ENCODE data around the gene OR6S1. TPM values are rescaled to one million over a fixed set of nuclear protein-coding genes. Genes with fewer than 3 reads are reported as not detected.

Gene OR6S1, protein sequence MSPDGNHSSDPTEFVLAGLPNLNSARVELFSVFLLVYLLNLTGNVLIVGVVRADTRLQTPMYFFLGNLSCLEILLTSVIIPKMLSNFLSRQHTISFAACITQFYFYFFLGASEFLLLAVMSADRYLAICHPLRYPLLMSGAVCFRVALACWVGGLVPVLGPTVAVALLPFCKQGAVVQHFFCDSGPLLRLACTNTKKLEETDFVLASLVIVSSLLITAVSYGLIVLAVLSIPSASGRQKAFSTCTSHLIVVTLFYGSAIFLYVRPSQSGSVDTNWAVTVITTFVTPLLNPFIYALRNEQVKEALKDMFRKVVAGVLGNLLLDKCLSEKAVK
- not detected for total RNA-seq

DNA sequence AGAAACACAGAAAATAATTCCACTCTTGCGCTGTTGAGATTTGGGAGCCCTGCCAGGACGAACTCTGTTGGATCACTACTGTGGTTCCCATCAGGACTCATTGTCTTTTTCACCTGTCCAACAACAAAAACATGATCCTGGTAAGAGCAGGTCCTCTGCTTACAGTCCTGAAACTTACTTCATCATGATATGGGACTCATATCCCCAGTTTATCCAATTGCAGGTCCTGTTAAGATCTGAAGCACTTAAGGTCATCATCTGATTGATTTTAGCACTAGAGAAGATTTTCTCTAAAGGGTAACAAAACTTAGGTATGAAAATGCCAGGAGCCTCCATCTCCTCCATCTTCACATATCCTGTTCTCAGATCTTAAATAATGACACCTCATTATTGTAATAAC is at the start of gene OR6S1:
Gene OR6S1, minus strand, starts transcription at position 101 of the 400 bp plus-strand sequence. Its CDS starts 0 bp downstream, at position 101.
- Mint-ChIP-seq H3K27ac (no peak within 1 kb of the TSS), H3K9me3 (no peaks in the 10 kb centered on the region), H3K4me1 (ENCODE audit: low read depth in 2 of 2) (no peaks in the 10 kb centered on the region), H3K27me3 (peaks cover 15 to 32% of the 10 kb centered on the region in 2 donors), H3K4me3 (no peak within 1 kb of the TSS), H3K36me3 (no peaks in the 10 kb centered on the region)
- ATAC-seq (no peak), DNase-seq (ENCODE audit: low spot score) (no peak)

DNA sequence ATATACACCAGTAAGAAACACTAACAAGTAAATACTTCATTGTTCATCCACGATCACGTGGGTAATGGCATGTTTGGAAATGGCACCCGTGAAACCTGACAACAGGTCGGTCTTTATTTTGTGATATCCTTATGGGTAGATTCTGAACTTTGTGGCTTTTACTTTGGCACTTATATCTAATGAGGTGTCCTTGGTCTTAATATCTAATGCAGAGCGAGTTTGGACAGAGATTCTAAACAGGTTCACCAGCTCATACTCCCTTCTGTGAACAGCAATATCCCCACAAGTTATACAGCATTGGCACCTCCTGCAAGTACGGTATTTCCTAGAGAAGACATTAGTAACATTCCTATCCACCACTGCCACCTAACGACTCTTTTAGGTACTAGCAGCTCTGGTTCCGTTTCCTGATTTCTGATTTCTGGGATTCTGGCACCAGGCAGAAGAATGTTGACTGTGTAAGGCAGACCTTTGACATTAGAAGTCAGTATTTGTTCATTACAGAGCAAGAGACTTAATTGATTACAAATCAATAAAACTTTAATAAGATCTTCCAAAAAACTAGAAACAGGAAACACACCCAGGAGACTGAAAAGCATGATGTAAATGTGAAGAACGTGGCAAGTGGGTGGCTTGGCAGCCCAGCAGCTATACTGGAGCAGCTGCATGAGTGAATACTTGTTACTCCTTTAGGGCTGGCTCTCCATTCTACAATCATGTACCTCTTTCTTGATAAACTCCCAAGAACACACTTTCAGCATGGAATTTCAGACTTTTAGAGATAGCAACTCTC is 49.6 kb upstream of the OR6S1 start:
- Mint-ChIP-seq H3K27ac (no peak overlapping the region), H3K4me3 (no peak overlapping the region), H3K9me3 (no peaks in the 10 kb centered on the region), H3K27me3 (peaks cover 0 to 3% of the 10 kb centered on the region in 2 donors), H3K4me1 (ENCODE audit: low read depth in 2 of 2) (peaks cover 7 to 11% of the 10 kb centered on the region in 2 donors), H3K36me3 (no peaks in the 10 kb centered on the region)
- DNase-seq (ENCODE audit: low spot score) (no peak), ATAC-seq (peak; percentile 73 to 84)

DNA sequence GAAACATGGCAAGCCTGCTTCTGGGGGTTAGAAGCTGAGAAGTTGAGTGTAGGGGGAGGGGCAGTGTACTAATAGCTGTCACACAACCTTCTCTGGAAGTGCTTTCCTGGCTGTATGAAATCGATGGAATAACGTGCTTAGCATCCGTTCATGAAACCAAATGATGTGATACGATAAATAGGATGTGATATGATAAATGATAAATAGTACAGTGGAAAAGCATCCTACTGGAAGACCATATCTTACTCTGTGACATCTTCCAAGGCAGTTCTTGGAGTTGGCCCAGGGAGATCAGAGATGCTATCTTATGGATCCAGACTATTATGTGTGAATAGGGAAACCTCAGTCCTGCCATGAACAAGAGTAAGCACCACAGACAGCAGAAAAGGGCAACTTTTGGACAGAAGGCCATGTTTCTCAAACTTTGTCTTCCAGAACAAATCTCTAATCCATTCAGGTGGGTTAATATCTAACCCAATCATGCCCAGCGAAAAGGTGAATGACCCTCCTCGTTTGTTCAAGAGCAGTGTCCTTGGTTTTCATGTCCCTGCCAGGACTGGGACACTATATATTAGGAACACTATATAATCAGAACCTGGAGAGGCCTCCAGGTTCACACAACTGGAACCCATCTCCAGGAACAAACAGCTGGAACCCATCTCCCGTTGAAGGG is 46.8 kb upstream of the OR6S1 start, which contains the start of gene ANG:
Gene ANG, plus strand, starts transcription at position 598 of the 673 bp plus-strand sequence. CDS start 4,801 bp downstream, outside the sequence.
- DNase-seq (ENCODE audit: low spot score) (no peak), ATAC-seq (no peak)
- peaks cover 0 to 3% of the 10 kb centered on the region in 2 donors for H3K27me3 Mint-ChIP-seq
- H3K36me3 Mint-ChIP-seq = no peaks in the 10 kb centered on the region
- peaks cover 7 to 11% of the 10 kb centered on the region in 2 donors for H3K4me1 Mint-ChIP-seq (ENCODE audit: low read depth in 2 of 2)
- H3K9me3 Mint-ChIP-seq = no peaks in the 10 kb centered on the region
- H3K4me3 Mint-ChIP-seq = no peak within 1 kb of the TSS
- peak within 1 kb of the TSS in 1 of 2 donors; percentile 7 for H3K27ac Mint-ChIP-seq

GRCh38 chr14:20687362-20688166 is 46.1 kb upstream of the OR6S1 start:
- ATAC-seq (no peak), DNase-seq (ENCODE audit: low spot score) (no peak)
- no peaks in the 10 kb centered on the region for H3K36me3 Mint-ChIP-seq
- H3K4me1 Mint-ChIP-seq (ENCODE audit: low read depth in 2 of 2) = peaks cover 7 to 11% of the 10 kb centered on the region in 2 donors
- H3K9me3 Mint-ChIP-seq = no peaks in the 10 kb centered on the region
- no peak overlapping the region for H3K4me3 Mint-ChIP-seq
- H3K27ac Mint-ChIP-seq = peak overlapping the region in 1 of 2 donors; percentile 7
- peaks cover 0 to 3% of the 10 kb centered on the region in 2 donors for H3K27me3 Mint-ChIP-seq

DNA sequence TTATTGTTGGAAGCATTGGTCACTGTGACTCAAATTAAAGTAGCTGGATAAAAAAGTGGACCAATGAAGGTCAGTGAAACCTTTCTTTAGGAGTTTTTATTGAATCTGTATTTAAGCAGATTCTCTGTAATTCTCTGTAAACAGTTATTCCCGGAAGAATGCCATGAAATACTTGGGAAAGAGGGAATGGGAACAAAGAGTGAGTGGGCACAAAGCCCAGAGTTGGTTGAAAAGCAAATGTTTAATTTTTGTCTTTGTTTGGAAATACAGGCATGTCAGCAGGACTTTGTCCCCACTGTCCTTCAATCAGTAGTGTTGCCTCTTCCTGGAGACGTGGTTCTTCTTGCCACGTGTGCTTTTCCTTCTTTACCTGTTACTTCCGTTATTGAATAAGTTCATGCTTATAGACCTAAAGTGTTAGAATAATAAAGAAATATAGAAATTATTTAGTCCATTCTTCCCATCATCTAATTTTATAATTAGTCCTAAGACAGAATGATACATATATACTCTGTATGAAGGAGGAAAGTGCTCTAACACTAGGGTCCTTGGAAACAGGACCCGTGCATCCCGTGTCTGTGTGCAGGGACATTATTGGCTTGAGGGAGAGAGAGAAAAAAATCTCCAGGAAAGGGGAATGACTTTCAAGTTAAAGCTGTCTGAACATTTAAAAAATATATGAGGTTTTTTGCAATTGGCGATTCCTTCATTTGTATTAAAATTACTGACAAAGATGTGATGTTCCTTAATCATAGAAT is 45.1 kb upstream of the OR6S1 start:
- Mint-ChIP-seq H3K4me3 (no peak overlapping the region), H3K4me1 (ENCODE audit: low read depth in 2 of 2) (peaks cover 11 to 12% of the 10 kb centered on the region in 2 donors), H3K27me3 (peaks cover 0 to 3% of the 10 kb centered on the region in 2 donors), H3K36me3 (no peaks in the 10 kb centered on the region), H3K27ac (no peak overlapping the region), H3K9me3 (no peaks in the 10 kb centered on the region)
- no peak for DNase-seq (ENCODE audit: low spot score)
- ATAC-seq = no peak

DNA sequence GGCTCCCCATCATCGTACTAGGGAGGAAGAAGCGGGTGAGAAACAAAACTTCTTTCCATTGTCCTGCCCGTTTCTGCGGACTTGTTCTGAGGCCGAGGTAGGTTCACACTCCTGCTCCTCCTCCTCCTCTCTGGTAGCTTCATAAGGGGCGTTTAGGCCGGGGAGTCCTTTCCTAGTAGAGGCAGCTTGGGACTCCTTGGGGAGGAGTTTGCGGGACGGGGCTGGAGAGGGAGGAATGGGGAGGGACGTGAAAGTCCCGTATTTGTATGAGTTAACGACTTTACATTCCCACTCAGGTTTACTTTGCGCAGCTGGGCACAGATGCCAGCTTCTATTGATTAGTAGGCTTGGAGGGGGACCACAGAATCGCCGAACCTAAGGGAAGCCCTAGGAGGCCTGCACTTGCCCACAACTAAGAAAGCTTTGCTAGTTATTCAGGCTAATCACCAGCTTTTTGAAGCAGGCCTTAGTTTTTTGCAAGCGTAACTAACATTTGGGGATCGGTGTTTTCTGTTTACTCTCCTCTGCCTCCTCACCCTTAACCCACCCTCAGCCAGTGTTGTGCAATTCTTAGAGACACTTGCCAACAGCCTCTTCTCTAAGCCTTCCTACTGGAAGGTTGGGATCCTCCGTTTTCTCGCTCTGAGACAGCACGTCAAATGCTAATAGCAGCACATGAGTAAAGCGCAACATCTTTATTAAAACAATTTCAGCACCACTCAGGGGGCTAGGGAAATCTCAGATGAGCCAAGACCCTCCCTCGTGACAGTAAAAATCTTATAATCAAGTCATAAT is 43.4 kb upstream of the OR6S1 start:
- no peak overlapping the region for H3K27ac Mint-ChIP-seq

GRCh38 chr14:20683891-20684661 is 42.6 kb upstream of the OR6S1 start, which contains the start of gene RNASE4:
Gene RNASE4 (plus strand): TSS chr14:20684560. CDS start chr14:20699372, 14,812 bp downstream.
- Mint-ChIP-seq H3K9me3 (no peaks in the 10 kb centered on the region), H3K4me1 (ENCODE audit: low read depth in 2 of 2) (peaks cover under 1 to 18% of the 10 kb centered on the region in 2 donors), H3K27ac (no peak within 1 kb of the TSS), H3K4me3 (no peak within 1 kb of the TSS), H3K36me3 (no peaks in the 10 kb centered on the region), H3K27me3 (no peaks in the 10 kb centered on the region)
- DNase-seq (ENCODE audit: low spot score) (peak; percentile 75), ATAC-seq (peak; percentile 58 to 71)

More for the DNA sequence above, 43.4 kb upstream of the OR6S1 start:
- no peak for ATAC-seq
- H3K4me1 Mint-ChIP-seq (ENCODE audit: low read depth in 2 of 2) = peaks cover 4 to 21% of the 10 kb centered on the region in 2 donors
- H3K4me3 Mint-ChIP-seq = no peak overlapping the region
- no peaks in the 10 kb centered on the region for H3K9me3 Mint-ChIP-seq
- H3K36me3 Mint-ChIP-seq = no peaks in the 10 kb centered on the region
- DNase-seq (ENCODE audit: low spot score) = no peak
- H3K27me3 Mint-ChIP-seq = peaks cover 0 to 3% of the 10 kb centered on the region in 2 donors

DNA sequence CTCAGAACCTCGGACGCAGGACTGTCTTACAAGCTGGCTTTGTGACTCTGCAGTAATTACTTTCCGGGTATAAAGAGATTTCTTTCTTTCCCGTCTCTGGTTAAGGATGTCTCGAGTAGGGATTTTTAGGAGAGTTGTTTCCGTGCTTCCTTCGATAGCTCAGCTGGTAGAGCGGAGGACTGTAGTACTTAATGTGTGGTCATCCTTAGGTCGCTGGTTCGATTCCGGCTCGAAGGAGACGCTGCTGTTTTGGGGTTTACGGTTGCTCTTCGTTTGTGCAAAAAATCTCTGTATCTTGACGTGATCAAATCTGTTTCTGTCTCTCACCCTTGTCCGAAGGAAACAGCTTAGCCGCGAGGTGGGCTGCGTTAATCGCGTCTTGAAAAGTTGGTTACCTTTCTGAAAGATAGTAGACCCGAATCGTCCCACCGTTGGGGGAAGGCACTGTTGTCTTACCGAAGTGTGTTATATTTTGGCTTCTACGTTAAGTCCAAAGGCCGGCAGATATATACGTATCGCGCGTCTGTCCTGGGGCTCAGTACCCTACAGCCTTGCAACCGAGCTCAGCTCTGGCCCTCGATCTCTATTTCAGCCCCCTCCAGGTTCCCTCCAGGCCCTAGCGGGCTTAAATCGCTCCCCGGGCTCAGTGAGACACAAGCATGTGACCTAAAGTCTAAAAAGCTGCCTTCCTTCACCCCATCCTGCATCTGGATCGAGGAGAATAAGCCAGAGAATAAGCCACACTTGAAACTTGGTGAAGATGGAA is 41.8 kb upstream of the OR6S1 start:
- Mint-ChIP-seq H3K4me3 (no peak overlapping the region), H3K27ac (no peak overlapping the region), H3K36me3 (no peaks in the 10 kb centered on the region), H3K9me3 (no peaks in the 10 kb centered on the region), H3K27me3 (no peaks in the 10 kb centered on the region), H3K4me1 (ENCODE audit: low read depth in 2 of 2) (peaks cover 0 to 18% of the 10 kb centered on the region in 2 donors)
- ATAC-seq (peak; percentile 63 to 72), DNase-seq (ENCODE audit: low spot score) (peak; percentile 80)

DNA sequence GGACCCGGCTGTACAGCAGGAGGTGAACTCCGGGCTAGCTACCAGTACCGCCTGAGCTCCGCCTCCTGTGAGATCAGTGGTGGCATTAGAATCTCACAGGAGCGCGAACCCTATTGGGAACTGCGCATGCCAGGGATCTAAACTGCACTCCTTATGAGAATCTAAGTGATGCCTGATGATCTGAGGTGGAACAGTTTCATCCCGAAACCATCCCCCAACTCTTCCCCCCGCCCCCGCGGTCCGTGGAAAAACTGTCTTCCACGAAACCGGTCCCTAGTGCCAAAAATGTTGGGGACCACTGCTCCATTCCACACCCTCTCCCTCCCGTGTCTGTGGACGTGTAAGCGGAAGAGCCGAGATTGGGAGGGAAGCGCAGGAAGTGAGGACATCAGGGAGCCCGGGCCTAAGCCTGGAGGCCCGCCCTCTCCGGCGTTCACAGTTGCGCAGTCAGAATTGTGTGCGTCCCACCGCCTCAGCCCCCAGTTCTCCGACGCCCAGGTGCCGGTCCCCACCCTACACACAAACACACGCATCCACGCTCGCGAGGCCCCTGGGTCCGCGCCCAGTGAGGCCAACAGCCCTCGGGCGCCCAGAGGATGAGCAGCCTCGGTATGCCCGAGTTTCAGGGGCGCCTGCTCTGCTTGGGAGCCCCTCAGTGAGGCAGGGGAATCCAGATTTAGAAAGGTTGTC is 41.1 kb upstream of the OR6S1 start:
- peak; percentile 77 to 84 for ATAC-seq
- H3K27me3 Mint-ChIP-seq = no peaks in the 10 kb centered on the region
- no peak overlapping the region for H3K27ac Mint-ChIP-seq
- H3K4me3 Mint-ChIP-seq = no peak overlapping the region
- H3K9me3 Mint-ChIP-seq = no peaks in the 10 kb centered on the region
- peak; percentile 84 for DNase-seq (ENCODE audit: low spot score)
- no peaks in the 10 kb centered on the region for H3K36me3 Mint-ChIP-seq
- peaks cover 0 to 18% of the 10 kb centered on the region in 2 donors for H3K4me1 Mint-ChIP-seq (ENCODE audit: low read depth in 2 of 2)

- Mint-ChIP-seq H3K27ac (no peak overlapping the region), H3K4me1 (ENCODE audit: low read depth in 2 of 2) (peaks cover 0 to 18% of the 10 kb centered on the region in 2 donors), H3K36me3 (no peaks in the 10 kb centered on the region), H3K9me3 (no peaks in the 10 kb centered on the region), H3K27me3 (no peaks in the 10 kb centered on the region), H3K4me3 (no peak overlapping the region)
- ATAC-seq (no peak), DNase-seq (ENCODE audit: low spot score) (no peak)
Measured at GRCh38 chr14:20682127-20682434, 40.6 kb upstream of the OR6S1 start.

All from natural killer cell treated with Interleukin-12 subunit alpha and Interleukin-12 subunit beta and Interleukin-15 and Interleukin-18, amount 100 ng/mL, for 72 hours (primary cell).